Stimulated activated CD4-positive, alpha-beta T cell treated with anti-CD3 and anti-CD28 coated beads, Interleukin-12 subunit alpha, Interleukin-12 subunit beta, amount 100 ng/mL, for 48 hours (primary cell): ENCODE measurements around the gene ZSCAN2.
A peak's percentile ranks its signal among the peaks of the same experiment; 100 is the strongest.

Source experiments
- DNase-seq, 3 donors: peaks; one replicate each; pipeline ENCODE4 v3.0.0-alpha.2; 2020; ENCODE audit warnings: low read depth in 2 of 3, low spot score in 1 of 3

Gene ZSCAN2

GRCh38 chr15:84668221-84668982 is 67.6 kb downstream of the ZSCAN2 start:
- DNase-seq: no peak

GRCh38 chr15:84669726-84670125 is 68.9 kb downstream of the ZSCAN2 start:
- DNase-seq: peak; percentile 32 to 48 (median 43)

- DNase-seq: no peak
These were observed 70.4 kb downstream of the ZSCAN2 start for GRCh38 chr15:84671211-84671610.
